CD14-positive monocyte (primary cell): ENCODE measurements around the gene MT1G. TPM values are rescaled to one million over a fixed set of nuclear protein-coding genes. Genes with fewer than 3 reads are reported as not detected.
"Not testable (repeated sequence)": the region's sequence is repeated elsewhere in the genome, so short reads cannot be mapped to it uniquely, and the experiment has no call there.

ENCODE experiments used
- DNase-seq, 3 donors: peaks; one replicate each; pipeline ENCODE4 v3.0.0-alpha.2; 2011 to 2022
- H2AFZ ChIP-seq: 2 replicates; pipeline ENCODE4 v1.6.0; 2012; ENCODE audit warnings: mild to moderate bottlenecking, low read depth, low read length, inconsistent platforms; ENCODE audit not compliant: insufficient read depth, poor library complexity, severe bottlenecking
- H3K27ac ChIP-seq, 2 donors: 1 replicate in 1 of 2; 2 replicates in 1 of 2; pipeline ENCODE4 v1.5.1; 2012 to 2013; ENCODE audit warnings: low read length in 2 of 2, control low read depth in 1 of 2, inconsistent platforms in 1 of 2, low read depth in 1 of 2, mild to moderate bottlenecking in 1 of 2
- H3K27me3 ChIP-seq, 2 donors: one replicate each; pipeline versions ENCODE4 v1.6.0 to v1.6.1; 2011 to 2013; ENCODE audit warnings: low read length in 2 of 2; ENCODE audit not compliant: control insufficient read depth in 2 of 2, insufficient read depth in 2 of 2
- H3K36me3 ChIP-seq, 2 donors: replicated peaks in 1 of 2; 1 replicate in 1 of 2; 2 replicates in 1 of 2; pipeline versions ENCODE4 v1.5.1 to v1.6.1; 2012 to 2013; ENCODE audit warnings: low read length in 2 of 2, control low read depth in 1 of 2, inconsistent platforms in 1 of 2, mild to moderate bottlenecking in 1 of 2; ENCODE audit not compliant: insufficient read depth in 2 of 2, control insufficient read depth in 1 of 2
- H3K4me1 ChIP-seq, 2 donors: 1 replicate in 1 of 2; 2 replicates in 1 of 2; pipeline versions ENCODE4 v1.5.1 to v1.6.1; 2012 to 2013; ENCODE audit warnings: low read length in 2 of 2, control low read depth in 1 of 2, inconsistent platforms in 1 of 2, mild to moderate bottlenecking in 1 of 2, moderate library complexity in 1 of 2; ENCODE audit not compliant: insufficient read depth in 2 of 2, control insufficient read depth in 1 of 2
- H3K4me2 ChIP-seq: replicated peaks from 2 replicates; pipeline ENCODE3; 2012; ENCODE audit warnings: low read length, moderate library complexity, mild to moderate bottlenecking; ENCODE audit not compliant: poor library complexity, severe bottlenecking; ENCODE audit errors: extremely low read depth
- H3K4me3 ChIP-seq, 3 experiments: fragments of 200-600 bp in 1 of 3; sonication (generic) in 1 of 3; replicated peaks in 1 of 3; 1 replicate in 2 of 3; 2 replicates in 1 of 3; pipeline ENCODE4 v1.5.1; 2011 to 2013; ENCODE audit warnings: low read length in 3 of 3, mild to moderate bottlenecking in 3 of 3, control low read depth in 2 of 3, low read depth in 2 of 3, inconsistent platforms in 1 of 3, moderate library complexity in 1 of 3
- H3K79me2 ChIP-seq: 2 replicates; pipeline ENCODE4 v1.6.0; 2012; ENCODE audit warnings: mild to moderate bottlenecking, control low read depth, inconsistent platforms, low read length, moderate library complexity; ENCODE audit not compliant: insufficient read depth
- H3K9ac ChIP-seq: 2 replicates; pipeline ENCODE4 v1.6.0; 2017; ENCODE audit warnings: low read length, mild to moderate bottlenecking; ENCODE audit not compliant: insufficient read depth, poor library complexity, severe bottlenecking
- H3K9me3 ChIP-seq, 2 donors: replicated peaks in 1 of 2; 1 replicate in 1 of 2; 2 replicates in 1 of 2; pipeline versions ENCODE4 v1.5.1 to v1.6.1; 2012 to 2013; ENCODE audit warnings: low read length in 2 of 2, control low read depth in 1 of 2; ENCODE audit not compliant: control insufficient read depth in 1 of 2, insufficient read depth in 1 of 2
- H4K20me1 ChIP-seq: 2 replicates; pipeline ENCODE4 v1.6.0; 2012; ENCODE audit warnings: mild to moderate bottlenecking, low read length, control low read depth, moderate library complexity; ENCODE audit not compliant: insufficient read depth
- H3K27ac Mint-ChIP-seq, 7 donors: one replicate each; pipeline ENCODE4 v1.8.0; 2020; ENCODE audit warnings: mild to moderate bottlenecking in 7 of 7, mixed read lengths in 7 of 7, moderate library complexity in 6 of 7, inconsistent platforms in 2 of 7
- H3K27me3 Mint-ChIP-seq, 3 donors: one replicate each; pipeline ENCODE4 v1.8.0; 2021 to 2022; ENCODE audit warnings: low read depth in 3 of 3, mild to moderate bottlenecking in 3 of 3, mixed read lengths in 3 of 3, moderate library complexity in 3 of 3, inconsistent platforms in 1 of 3
- H3K36me3 Mint-ChIP-seq, 2 donors: one replicate each; pipeline ENCODE4 v1.8.0; 2020; ENCODE audit warnings: mixed read lengths in 2 of 2, inconsistent platforms in 1 of 2, mild to moderate bottlenecking in 1 of 2
- H3K4me1 Mint-ChIP-seq: one replicate; pipeline ENCODE4 v1.8.0; 2020; ENCODE audit warnings: mild to moderate bottlenecking, mixed read lengths
- H3K4me3 Mint-ChIP-seq, 2 donors: one replicate each; pipeline ENCODE4 v1.8.0; 2020; ENCODE audit warnings: mild to moderate bottlenecking in 2 of 2, mixed read lengths in 2 of 2, moderate library complexity in 1 of 2
- H3K9me3 Mint-ChIP-seq, 7 donors: one replicate each; pipeline ENCODE4 v1.8.0; 2020 to 2022; ENCODE audit warnings: mixed read lengths in 7 of 7, mild to moderate bottlenecking in 6 of 7, moderate library complexity in 6 of 7, inconsistent platforms in 2 of 7
- CTCF ChIP-seq: fragments of 200-600 bp; IDR thresholded peaks from one replicate; pipeline ENCODE4 v1.8.0; 2022; ENCODE audit warnings: antibody characterized with exemption, mild to moderate bottlenecking
- WGBS: methylation state at CpG from one replicate; pipeline ENCODE4 v1.1.5; 2013; ENCODE audit warnings: missing lambda C conversion rate; ENCODE audit not compliant: insufficient coverage; 5-methylcytosine and 5-hydroxymethylcytosine counted together
- intact Hi-C, 2 donors: fragments of 100-400 bp; cut with micrococcal nuclease; formaldehyde crosslinking; loops; one replicate each; pipeline versions ENCODE4 v1.15.0 to v1.15.1; 2023
- polyA plus RNA-seq, 3 donors: library from polyadenylated mRNA; depleted of rRNA in 1 of 3; unstranded in 2 of 3; stranded (reverse) in 1 of 3; fragments of 300-500 nt in 2 of 3; fragments of >200 nt in 1 of 3; fragmentation: Illumina TruSeq in 2 of 3; gene quantifications; 1 replicate in 2 of 3; 2 replicates in 1 of 3; pipeline ENCODE4 v1.2.3, GENCODE V29; 2012 to 2021

Gene MT1G
- polyA plus RNA-seq, 3 donors, result 1.1 to 1.4 TPM; not detected in 1

DNA sequence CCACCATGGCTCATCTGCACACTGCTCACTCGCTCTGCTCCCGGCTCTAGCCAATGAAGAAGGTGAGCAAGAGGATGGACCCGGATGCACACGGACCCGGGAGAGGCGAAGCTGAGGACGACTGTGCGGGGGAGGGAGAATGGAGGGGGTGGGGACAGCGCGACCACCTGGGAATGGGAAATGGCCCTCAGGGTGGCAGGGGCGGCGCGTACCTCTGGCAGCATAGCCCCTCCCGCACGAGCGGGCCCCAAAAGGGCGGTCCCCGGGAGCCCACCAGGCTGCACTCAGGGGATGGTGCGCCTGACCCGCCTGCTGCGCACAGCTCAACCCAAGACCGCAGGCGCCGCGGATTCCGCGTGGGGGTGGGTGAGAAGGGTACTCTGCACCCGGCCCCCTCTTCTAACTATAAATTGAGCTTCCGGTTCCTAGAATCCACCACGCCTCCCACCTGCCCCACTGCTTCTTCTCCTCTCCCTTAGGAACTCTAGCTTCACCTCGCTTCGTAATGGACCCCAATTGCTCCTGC is 7.9 kb upstream of the MT1G start:
- peak overlapping the region; percentile 71 to 87 for H3K4me3 Mint-ChIP-seq
- Histone ChIP-seq H3K36me3 (no peaks in the 10 kb centered on the region), H2AFZ (peak overlapping the region; percentile 21), H3K9me3 (peaks cover 0 to 11% of the 10 kb centered on the region in 2 donors), H3K4me3 (peak overlapping the region in 1 of 3 experiments; percentile 42), H3K27me3 (peaks cover 25 to 66% of the 10 kb centered on the region in 2 donors), H4K20me1 (no peaks in the 10 kb centered on the region), H3K4me1 (peaks cover 0 to 5% of the 10 kb centered on the region in 2 donors), H3K79me2 (no peaks in the 10 kb centered on the region), H3K4me2 (peak overlapping the region; percentile 36), H3K9ac (no peak overlapping the region), H3K27ac (no peak overlapping the region)
- 2% methylated on average over 25 of the region's 32 CpGs for WGBS
- peaks cover 62 to 72% (median 70%) of the 10 kb centered on the region in 3 donors for H3K27me3 Mint-ChIP-seq
- no peak for TF ChIP-seq CTCF
- no peak for DNase-seq
- no peak overlapping the region for H3K27ac Mint-ChIP-seq
- H3K4me1 Mint-ChIP-seq, result peaks cover 9% of the 10 kb centered on the region
- intact Hi-C loops, result no loop called here
- H3K9me3 Mint-ChIP-seq, result peaks cover 0 to 11% (median 2%) of the 10 kb centered on the region in 7 donors
- H3K36me3 Mint-ChIP-seq, result peaks cover 5% of the 10 kb centered on the region in 2 donors

- intact Hi-C loops, result not testable (repeated sequence)
Observed at GRCh38 chr16:56674570-56674969, 6.7 kb upstream of the MT1G start.

More at GRCh38 chr16:56674570-56674969, 6.7 kb upstream of the MT1G start:
- H3K36me3 Mint-ChIP-seq, H3K4me2 ChIP-seq, H3K27ac ChIP-seq, H4K20me1 ChIP-seq, H2AFZ ChIP-seq, H3K4me3 ChIP-seq, H3K79me2 ChIP-seq, H3K9ac ChIP-seq, DNase-seq, H3K36me3 ChIP-seq: not testable (repeated sequence)
- Mint-ChIP-seq H3K4me1 (peaks cover 15% of the 10 kb centered on the region), H3K9me3 (peaks cover 0 to 14% (median 6%) of the 10 kb centered on the region in 7 donors), H3K27ac (peak overlapping the region in 1 of 7 donors; percentile 73), H3K4me3 (peak overlapping the region in 1 of 2 donors; percentile 87), H3K27me3 (peaks cover 73 to 84% (median 82%) of the 10 kb centered on the region in 3 donors)
- Histone ChIP-seq H3K4me1 (peaks cover 6 to 11% of the 10 kb centered on the region in 2 donors), H3K9me3 (peaks cover 0 to 16% of the 10 kb centered on the region in 2 donors), H3K27me3 (peaks cover 33 to 78% of the 10 kb centered on the region in 2 donors)
- WGBS, result 52% methylated on average over 3 of the region's 6 CpGs
